ENCODE results near the gene CLIP4. TPM values are rescaled to one million over a fixed set of nuclear protein-coding genes. Genes with fewer than 3 reads are reported as not detected.

The CLIP4 gene
- polyA plus RNA-seq (2011; rRNA removed) (38.8 and 59.4 TPM in 2 replicates), polyA minus RNA-seq (2011; rRNA and poly(A)+ RNA removed) (43.6 and 59.1 TPM in 2 replicates)

- no peak for DNase-seq (ENCODE audit: low read depth)
- peak within 1 kb of the TSS; percentile 48 for H3K4me3 ChIP-seq (ENCODE audit: low read depth, low read length)
- POLR2A ChIA-PET, result interaction anchor here (0.6 kb wide), 1 partner anchor 1033 kb away, joined by 5 read pairs; no protein-coding TSS in a partner anchor
These were observed at the start of gene CLIP4 for GRCh38 chr2:29114946-29115609. CLIP4 (plus strand) TSS chr2:29115415; CDS start chr2:29121389, 5,974 bp downstream.

GRCh38 chr2:29066271-29066860 lies 48.8 kb upstream of the CLIP4 start:
- no peak for DNase-seq (ENCODE audit: low read depth)
- CTCF ChIA-PET, result interaction anchor here (0.6 to 1.8 kb wide), 2 partner anchors 10 kb away, joined by 3 to 10 read pairs; no protein-coding TSS in a partner anchor
- no peaks in the 10 kb centered on the region; the same call in 1 of the 2 replicates for H3K27me3 ChIP-seq (ENCODE audit: control insufficient read depth, insufficient read depth, low read length)
- no peak overlapping the region for H3K4me3 ChIP-seq (ENCODE audit: low read depth, low read length)
- no peaks in the 10 kb centered on the region for H3K36me3 ChIP-seq (ENCODE audit: control insufficient read depth, insufficient read depth, low read length)
- POLR2A ChIA-PET, result no interaction called here
- no peak for TF ChIP-seq CTCF (IDR thresholded peaks at IDR 0.05; ENCODE audit: insufficient read depth, low read depth, low read length)

More at GRCh38 chr2:29114946-29115609, at the start of gene CLIP4:
- no peak for TF ChIP-seq CTCF (IDR thresholded peaks at IDR 0.05; ENCODE audit: insufficient read depth, low read depth, low read length)
- H3K36me3 ChIP-seq (ENCODE audit: control insufficient read depth, insufficient read depth, low read length), result no peaks in the 10 kb centered on the region
- CTCF ChIA-PET, result interaction anchor here (1.2 to 1.3 kb wide), 2 partner anchors 15 to 51 kb away, joined by 4 read pairs; no protein-coding TSS in a partner anchor
- no peaks in the 10 kb centered on the region for H3K27me3 ChIP-seq (ENCODE audit: control insufficient read depth, insufficient read depth, low read length)

- Histone ChIP-seq H3K36me3 (ENCODE audit: control insufficient read depth, insufficient read depth, low read length) (no peaks in the 10 kb centered on the region), H3K4me3 (ENCODE audit: low read depth, low read length) (no peak overlapping the region), H3K27me3 (ENCODE audit: control insufficient read depth, insufficient read depth, low read length) (no peaks in the 10 kb centered on the region; the same call in 1 of the 2 replicates)
- no peak for TF ChIP-seq CTCF (IDR thresholded peaks at IDR 0.05; ENCODE audit: insufficient read depth, low read depth, low read length)
- POLR2A ChIA-PET, result no interaction called here
- CTCF ChIA-PET, result interaction anchor here (0.6 to 1.8 kb wide), 2 partner anchors 9 to 960 kb away, joined by 3 to 10 read pairs; no protein-coding TSS in a partner anchor
- no peak for DNase-seq (ENCODE audit: low read depth)
These were observed 48.1 kb upstream of the CLIP4 start for GRCh38 chr2:29066997-29067605.

GRCh38 chr2:29068513-29068912 lies 46.7 kb upstream of the CLIP4 start:
- no peak for TF ChIP-seq CTCF (IDR thresholded peaks at IDR 0.05; ENCODE audit: insufficient read depth, low read depth, low read length)
- Histone ChIP-seq H3K4me3 (ENCODE audit: low read depth, low read length) (no peak overlapping the region), H3K36me3 (ENCODE audit: control insufficient read depth, insufficient read depth, low read length) (no peaks in the 10 kb centered on the region), H3K27me3 (ENCODE audit: control insufficient read depth, insufficient read depth, low read length) (peaks cover 2% of the 10 kb centered on the region)
- POLR2A ChIA-PET, result no interaction called here
- DNase-seq (ENCODE audit: low read depth), result no peak
- CTCF ChIA-PET, result no interaction called here

GRCh38 chr2:29070526-29070925 lies 44.7 kb upstream of the CLIP4 start:
- CTCF ChIA-PET, result interaction anchor here (1.1 to 1.4 kb wide), 2 partner anchors 8 to 26 kb away, joined by 4 read pairs; no protein-coding TSS in a partner anchor
- no peak overlapping the region for H3K4me3 ChIP-seq (ENCODE audit: low read depth, low read length)
- no peak for DNase-seq (ENCODE audit: low read depth)
- H3K27me3 ChIP-seq (ENCODE audit: control insufficient read depth, insufficient read depth, low read length), result peaks cover 2% of the 10 kb centered on the region
- TF ChIP-seq CTCF (IDR thresholded peaks at IDR 0.05; ENCODE audit: insufficient read depth, low read depth, low read length), result no peak
- H3K36me3 ChIP-seq (ENCODE audit: control insufficient read depth, insufficient read depth, low read length), result no peaks in the 10 kb centered on the region
- POLR2A ChIA-PET, result no interaction called here
